IMR-90 (cell line): ENCODE measurements around the gene GLRA3. TPM values are rescaled to one million over a fixed set of nuclear protein-coding genes. Genes with fewer than 3 reads are reported as not detected.

ENCODE experiments used
- ATAC-seq: fragments of 200-7000 bp; cut with Tn5 transposase; 2 replicates; pipeline ENCODE4 v1.9.1; 2020; ENCODE audit warnings: low read depth, mild to moderate bottlenecking, moderate library complexity
- BruUV-seq: library from RNA; stranded (reverse); fragments of 400-500 nt; replicated peaks from 2 replicates; lab custom pipeline; 2021; lab: Mats Ljungman, UMichigan
- CTCF ChIA-PET: fragments of 300-600 bp; formaldehyde crosslinking; extraction: SDS; loops from one replicate; lab custom pipeline; 2021; ENCODE audit warnings: antibody characterized with exemption; lab: Yijun Ruan, JAX
- POLR2A ChIA-PET: fragments of 300-600 bp; sonication (Branson Sonifier 250); formaldehyde crosslinking; loops from one replicate; lab custom pipeline; 2022; ENCODE audit warnings: antibody characterized with exemption; ENCODE audit not compliant: unreplicated experiment; lab: Charles Lee
- DNase-seq: peaks from one replicate; pipeline ENCODE4 v3.0.0; 2013
- H2AFZ ChIP-seq: replicated peaks from 2 replicates; pipeline ENCODE3; 2013; ENCODE audit warnings: low read length, mild to moderate bottlenecking; ENCODE audit not compliant: poor library complexity
- H2AK5ac ChIP-seq: 2 replicates; pipeline ENCODE4 v1.6.1; 2013; ENCODE audit warnings: low read depth, low read length, inconsistent platforms
- H2AK9ac ChIP-seq: replicated peaks from 2 replicates; pipeline ENCODE3; 2013; ENCODE audit warnings: mild to moderate bottlenecking, low read depth, low read length, moderate library complexity; ENCODE audit not compliant: poor library complexity
- H2BK120ac ChIP-seq: 2 replicates; pipeline ENCODE4 v1.6.1; 2013; ENCODE audit warnings: low read depth, low read length, inconsistent platforms
- H2BK15ac ChIP-seq: 3 replicates; pipeline ENCODE4 v1.6.1; 2013; ENCODE audit warnings: low read depth, low read length, inconsistent platforms
- H2BK20ac ChIP-seq: 2 replicates; pipeline ENCODE4 v1.6.1; 2013; ENCODE audit warnings: low read depth, mild to moderate bottlenecking, inconsistent platforms, low read length, moderate library complexity
- H2BK5ac ChIP-seq: 2 replicates; pipeline ENCODE4 v1.6.1; 2013; ENCODE audit warnings: mild to moderate bottlenecking, low read depth, low read length, inconsistent platforms; ENCODE audit not compliant: poor library complexity, severe bottlenecking
- H3K14ac ChIP-seq: replicated peaks from 2 replicates; pipeline ENCODE4 v1.6.1; 2013; ENCODE audit warnings: low read depth, low read length, inconsistent platforms
- H3K18ac ChIP-seq: 2 replicates; pipeline ENCODE4 v1.6.1; 2013; ENCODE audit warnings: low read depth, low read length, control low read depth
- H3K23ac ChIP-seq: 2 replicates; pipeline ENCODE4 v1.6.1; 2013; ENCODE audit warnings: low read depth, low read length, inconsistent platforms
- H3K27ac ChIP-seq: 2 replicates; pipeline ENCODE4 v1.5.1; 2013; ENCODE audit warnings: mild to moderate bottlenecking, control low read depth, low read length; ENCODE audit not compliant: insufficient read depth
- H3K27me3 ChIP-seq: 2 replicates; pipeline ENCODE4 v1.6.1; 2013; ENCODE audit warnings: low read length; ENCODE audit not compliant: control insufficient read depth, insufficient read depth
- H3K36me3 ChIP-seq: 2 replicates; pipeline ENCODE4 v1.6.1; 2013; ENCODE audit warnings: low read length, mixed read lengths; ENCODE audit not compliant: control insufficient read depth, insufficient read depth
- H3K4ac ChIP-seq: 2 replicates; pipeline ENCODE4 v1.6.1; 2013; ENCODE audit warnings: low read depth, low read length, inconsistent platforms
- H3K4me1 ChIP-seq: 2 replicates; pipeline ENCODE4 v1.6.1; 2013; ENCODE audit warnings: low read length, mixed read lengths; ENCODE audit not compliant: control insufficient read depth, insufficient read depth
- H3K4me2 ChIP-seq: 2 replicates; pipeline ENCODE4 v1.6.1; 2013; ENCODE audit warnings: low read depth, mild to moderate bottlenecking, control low read depth, low read length, moderate library complexity
- H3K4me3 ChIP-seq: 2 replicates; pipeline ENCODE4 v1.5.1; 2013; ENCODE audit warnings: low read depth, mild to moderate bottlenecking, control low read depth, low read length, moderate library complexity; ENCODE audit not compliant: insufficient read depth
- H3K56ac ChIP-seq: 2 replicates; pipeline ENCODE4 v1.6.1; 2013; ENCODE audit warnings: low read length, inconsistent platforms; ENCODE audit not compliant: insufficient read depth; ENCODE audit errors: extremely low read depth
- H3K79me1 ChIP-seq, 2 experiments: 2 replicates each; pipeline ENCODE4 v1.6.1; 2013; ENCODE audit warnings: low read length in 2 of 2, inconsistent platforms in 1 of 2, low read depth in 1 of 2
- H3K9ac ChIP-seq: 2 replicates; pipeline ENCODE4 v1.6.1; 2013; ENCODE audit warnings: low read depth, low read length, control low read depth
- H3K9me1 ChIP-seq: 2 replicates; pipeline ENCODE4 v1.6.1; 2013; ENCODE audit warnings: low read length, inconsistent platforms; ENCODE audit not compliant: insufficient read depth
- H3K9me3 ChIP-seq: 2 replicates; pipeline ENCODE4 v1.6.1; 2013; ENCODE audit warnings: low read length; ENCODE audit not compliant: control insufficient read depth, insufficient read depth
- H4K20me1 ChIP-seq: 2 replicates; pipeline ENCODE4 v1.6.1; 2013; ENCODE audit warnings: low read length, inconsistent platforms; ENCODE audit not compliant: insufficient read depth
- H4K5ac ChIP-seq: 2 replicates; pipeline ENCODE4 v1.6.1; 2013; ENCODE audit warnings: mild to moderate bottlenecking, low read depth, low read length, control low read depth
- H4K8ac ChIP-seq, 2 experiments: 2 replicates each; pipeline ENCODE4 v1.6.1; 2013; ENCODE audit warnings: low read depth in 2 of 2, low read length in 2 of 2, control low read depth in 1 of 2, inconsistent platforms in 1 of 2
- H4K91ac ChIP-seq: 2 replicates; pipeline ENCODE4 v1.6.1; 2013; ENCODE audit warnings: low read depth, low read length, inconsistent platforms; ENCODE audit not compliant: insufficient read depth
- BHLHE40 ChIP-seq: fragments of 150-350 bp; IDR thresholded peaks from 2 replicates; pipeline ENCODE4 v1.6.1; 2016; ENCODE audit warnings: mild to moderate bottlenecking, low read depth, low read length
- MAFK ChIP-seq: IDR thresholded peaks from 2 replicates; pipeline ENCODE4 v1.6.1; 2012; ENCODE audit warnings: low read depth, low read length, improper control_type of control experiment
- NFE2L2 ChIP-seq: fragments of 150-350 bp; IDR thresholded peaks from 2 replicates; pipeline ENCODE4 v1.6.1; 2016; ENCODE audit warnings: low read depth, mild to moderate bottlenecking, low read length
- POLR2A ChIP-seq: IDR thresholded peaks from 2 replicates; pipeline ENCODE4 v1.6.1; 2012; ENCODE audit warnings: mild to moderate bottlenecking, low read depth, low read length
- SMC3 ChIP-seq: fragments of 150-350 bp; IDR thresholded peaks from 2 replicates; pipeline ENCODE4 v1.6.1; 2016; ENCODE audit warnings: low read depth, mild to moderate bottlenecking, antibody characterized with exemption, low read length, moderate library complexity
- WGBS, 2 experiments: methylation state at CpG; one replicate each; pipeline versions ENCODE4 v1.1.5 to v1.1.7; 2013; ENCODE audit warnings: missing lambda C conversion rate in 2 of 2; ENCODE audit not compliant: insufficient read length in 1 of 2; ENCODE audit errors: extremely low coverage in 2 of 2; 5-methylcytosine and 5-hydroxymethylcytosine counted together
- dilution Hi-C: fragments of 300-500 bp; cut with HindIII; formaldehyde crosslinking; loops from one replicate; pipeline ENCODE4 v1.14.3; 2018; ENCODE audit warnings: low sequenced_read_pairs; ENCODE audit not compliant: unreplicated experiment
- in situ Hi-C: fragments of 300-500 bp; cut with MboI; formaldehyde crosslinking; loops from 3 replicates; pipeline ENCODE4 v1.14.3; 2019; ENCODE audit warnings: low sequenced_read_pairs, inconsistent platforms, mixed read lengths
- intact Hi-C: fragments of 100-400 bp; cut with micrococcal nuclease; formaldehyde crosslinking; loops from 2 replicates; pipeline ENCODE4 v1.10.0; 2022
- polyA plus RNA-seq, 3 experiments: library from polyadenylated mRNA; depleted of rRNA; stranded (reverse); fragments of >200 nt; gene quantifications; 2 replicates each; pipeline ENCODE4 v1.2.3, GENCODE V29; 2012; ENCODE audit warnings: low replicate concordance in 1 of 3
- total RNA-seq: library from RNA; depleted of rRNA; stranded (reverse); fragments of >200 nt; gene quantifications from 2 replicates; pipeline ENCODE4 v1.2.3, GENCODE V29; 2012
- TF ChIP-seq, protein P1 (sequence below): fragments of 150-350 bp; IDR thresholded peaks from 2 replicates; pipeline ENCODE4 v1.6.1; 2016; ENCODE audit warnings: low read depth, mild to moderate bottlenecking, low read length, moderate library complexity, borderline replicate concordance
- TF ChIP-seq, protein P2 (sequence below): conservative IDR thresholded peaks from 2 replicates; pipeline ENCODE4 v1.5.1; 2012; ENCODE audit warnings: mild to moderate bottlenecking, low read depth, low read length, improper control_type of control experiment

The GLRA3 gene
- total and polyA plus RNA-seq, 2 of the 4 experiments (the other 2 are of a cell fraction), result not detected

DNA sequence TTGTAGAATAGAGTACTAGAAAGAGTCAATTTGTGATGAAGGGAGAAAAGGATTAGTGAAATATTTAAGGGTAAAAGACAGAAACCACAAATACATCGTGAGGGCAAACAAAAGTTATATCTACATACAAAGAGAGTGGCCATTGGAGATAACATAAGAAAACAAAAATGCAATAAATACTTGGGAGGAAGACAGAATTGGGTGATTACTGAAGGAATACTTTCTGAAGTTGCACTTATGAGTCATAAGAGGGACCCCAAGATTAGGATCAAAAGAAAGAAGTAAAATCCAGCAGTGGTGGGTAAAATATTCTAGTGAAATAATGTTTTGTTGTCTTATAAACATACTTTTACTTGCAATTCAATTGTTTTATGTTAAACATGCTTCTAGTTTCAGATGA lies 53.7 kb downstream of the GLRA3 start:
- dilution Hi-C loops (no loop called here), in situ Hi-C loops (no loop called here), intact Hi-C loops (no loop called here)
- Histone ChIP-seq H2BK5ac (no peak overlapping the region), H3K56ac (no peak overlapping the region), H3K4me2 (no peak overlapping the region), H3K4me1 (no peaks in the 10 kb centered on the region), H3K27me3 (no peaks in the 10 kb centered on the region), H3K23ac (no peak overlapping the region), H2BK120ac (no peak overlapping the region), H2AFZ (no peak overlapping the region), H4K8ac (no peak overlapping the region), H3K27ac (no peak overlapping the region), H3K18ac (no peak overlapping the region), H3K36me3 (no peaks in the 10 kb centered on the region), H3K9ac (no peak overlapping the region), H3K79me1 (no peaks in the 10 kb centered on the region), H3K9me1 (no peaks in the 10 kb centered on the region), H3K4ac (no peak overlapping the region), H3K9me3 (peaks cover 2% of the 10 kb centered on the region; the same call in 1 of the 2 replicates), H3K4me3 (no peak overlapping the region), H4K91ac (no peak overlapping the region), H2AK5ac (no peak overlapping the region), H2AK9ac (no peak overlapping the region), H3K14ac (no peak overlapping the region), H2BK15ac (no peak overlapping the region), H2BK20ac (no peak overlapping the region), H4K5ac (no peak overlapping the region), H4K20me1 (no peaks in the 10 kb centered on the region)
- DNase-seq (no peak), ATAC-seq (no peak)
- WGBS, 2 experiments, result no CpG with 5 or more reads among the region's 1 CpG
- ChIA-PET POLR2A (no interaction called here), CTCF (no interaction called here)
- no TSS peak for BruUV-seq
- no peak for TF ChIP-seq SMC3
- no peak for TF ChIP-seq MAFK
- no peak for TF ChIP-seq BHLHE40
- TF ChIP-seq, protein P1, sequence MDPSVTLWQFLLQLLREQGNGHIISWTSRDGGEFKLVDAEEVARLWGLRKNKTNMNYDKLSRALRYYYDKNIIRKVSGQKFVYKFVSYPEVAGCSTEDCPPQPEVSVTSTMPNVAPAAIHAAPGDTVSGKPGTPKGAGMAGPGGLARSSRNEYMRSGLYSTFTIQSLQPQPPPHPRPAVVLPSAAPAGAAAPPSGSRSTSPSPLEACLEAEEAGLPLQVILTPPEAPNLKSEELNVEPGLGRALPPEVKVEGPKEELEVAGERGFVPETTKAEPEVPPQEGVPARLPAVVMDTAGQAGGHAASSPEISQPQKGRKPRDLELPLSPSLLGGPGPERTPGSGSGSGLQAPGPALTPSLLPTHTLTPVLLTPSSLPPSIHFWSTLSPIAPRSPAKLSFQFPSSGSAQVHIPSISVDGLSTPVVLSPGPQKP, result no peak
- TF ChIP-seq NFE2L2, result no peak
- no peak for TF ChIP-seq POLR2A
- TF ChIP-seq, protein P2, sequence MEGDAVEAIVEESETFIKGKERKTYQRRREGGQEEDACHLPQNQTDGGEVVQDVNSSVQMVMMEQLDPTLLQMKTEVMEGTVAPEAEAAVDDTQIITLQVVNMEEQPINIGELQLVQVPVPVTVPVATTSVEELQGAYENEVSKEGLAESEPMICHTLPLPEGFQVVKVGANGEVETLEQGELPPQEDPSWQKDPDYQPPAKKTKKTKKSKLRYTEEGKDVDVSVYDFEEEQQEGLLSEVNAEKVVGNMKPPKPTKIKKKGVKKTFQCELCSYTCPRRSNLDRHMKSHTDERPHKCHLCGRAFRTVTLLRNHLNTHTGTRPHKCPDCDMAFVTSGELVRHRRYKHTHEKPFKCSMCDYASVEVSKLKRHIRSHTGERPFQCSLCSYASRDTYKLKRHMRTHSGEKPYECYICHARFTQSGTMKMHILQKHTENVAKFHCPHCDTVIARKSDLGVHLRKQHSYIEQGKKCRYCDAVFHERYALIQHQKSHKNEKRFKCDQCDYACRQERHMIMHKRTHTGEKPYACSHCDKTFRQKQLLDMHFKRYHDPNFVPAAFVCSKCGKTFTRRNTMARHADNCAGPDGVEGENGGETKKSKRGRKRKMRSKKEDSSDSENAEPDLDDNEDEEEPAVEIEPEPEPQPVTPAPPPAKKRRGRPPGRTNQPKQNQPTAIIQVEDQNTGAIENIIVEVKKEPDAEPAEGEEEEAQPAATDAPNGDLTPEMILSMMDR, result no peak
